Neural progenitor cell (in vitro differentiated cells): Measurements from ENCODE around the gene DISC1.

Experiments
- EZH2 ChIP-seq: fragments of 200-600 bp; sonication (generic); IDR thresholded peaks from 2 replicates; pipeline ENCODE4 v1.6.1; 2017; ENCODE audit warnings: antibody characterized with exemption, mild to moderate bottlenecking, moderate library complexity
- EZH2phosphoT487 ChIP-seq: fragments of 200-600 bp; sonication (generic); IDR thresholded peaks from 2 replicates; pipeline ENCODE4 v1.6.1; 2017; ENCODE audit warnings: antibody characterized with exemption
- TF ChIP-seq, protein P1 (sequence below): fragments of 200-600 bp; sonication (generic); IDR thresholded peaks from 2 replicates; pipeline ENCODE4 v1.5.1; 2017; ENCODE audit warnings: antibody characterized with exemption, mild to moderate bottlenecking

GRCh38 chr1:232017759-232018158 lies 391.2 kb downstream of the DISC1 start:
- TF ChIP-seq, protein P1, sequence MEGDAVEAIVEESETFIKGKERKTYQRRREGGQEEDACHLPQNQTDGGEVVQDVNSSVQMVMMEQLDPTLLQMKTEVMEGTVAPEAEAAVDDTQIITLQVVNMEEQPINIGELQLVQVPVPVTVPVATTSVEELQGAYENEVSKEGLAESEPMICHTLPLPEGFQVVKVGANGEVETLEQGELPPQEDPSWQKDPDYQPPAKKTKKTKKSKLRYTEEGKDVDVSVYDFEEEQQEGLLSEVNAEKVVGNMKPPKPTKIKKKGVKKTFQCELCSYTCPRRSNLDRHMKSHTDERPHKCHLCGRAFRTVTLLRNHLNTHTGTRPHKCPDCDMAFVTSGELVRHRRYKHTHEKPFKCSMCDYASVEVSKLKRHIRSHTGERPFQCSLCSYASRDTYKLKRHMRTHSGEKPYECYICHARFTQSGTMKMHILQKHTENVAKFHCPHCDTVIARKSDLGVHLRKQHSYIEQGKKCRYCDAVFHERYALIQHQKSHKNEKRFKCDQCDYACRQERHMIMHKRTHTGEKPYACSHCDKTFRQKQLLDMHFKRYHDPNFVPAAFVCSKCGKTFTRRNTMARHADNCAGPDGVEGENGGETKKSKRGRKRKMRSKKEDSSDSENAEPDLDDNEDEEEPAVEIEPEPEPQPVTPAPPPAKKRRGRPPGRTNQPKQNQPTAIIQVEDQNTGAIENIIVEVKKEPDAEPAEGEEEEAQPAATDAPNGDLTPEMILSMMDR, result no peak
- TF ChIP-seq EZH2 (no peak), EZH2phosphoT487 (no peak)
